GM13976 (cell line): ENCODE measurements around the gene GAD2.

Experiments used
- DNase-seq: peaks from one replicate; pipeline ENCODE4 v3.0.0; 2012; ENCODE audit warnings: low spot score
- CTCF ChIP-seq: IDR thresholded peaks from 2 replicates; pipeline ENCODE4 v1.5.1; 2012; ENCODE audit warnings: borderline replicate concordance, mild to moderate bottlenecking; ENCODE audit not compliant: insufficient read depth; ENCODE audit errors: extremely low read depth, missing control alignments, control extremely low read depth
- in situ Hi-C: fragments of 300-500 bp; cut with MboI; formaldehyde crosslinking; loops from one replicate; pipeline ENCODE4 v1.12.0; 2022; ENCODE audit warnings: low sequenced_read_pairs, mixed read lengths, inconsistent platforms; ENCODE audit not compliant: unreplicated experiment

Gene GAD2

GRCh38 chr10:26327811-26328210 lies 111.2 kb downstream of the GAD2 start:
- TF ChIP-seq CTCF, result no peak
- in situ Hi-C loops, result loop anchor here (25.0 kb wide), 1 partner anchor 359 kb away; the partner anchor contains the start of gene PDSS1
- DNase-seq, result no peak

GRCh38 chr10:26331371-26331770 lies 114.8 kb downstream of the GAD2 start:
- no peak for TF ChIP-seq CTCF
- DNase-seq, result no peak
- in situ Hi-C loops, result loop anchor here (10.0 to 25.0 kb wide), 3 partner anchors 233 to 533 kb away; partner anchors contain the start of genes ABI1 and PDSS1

DNA sequence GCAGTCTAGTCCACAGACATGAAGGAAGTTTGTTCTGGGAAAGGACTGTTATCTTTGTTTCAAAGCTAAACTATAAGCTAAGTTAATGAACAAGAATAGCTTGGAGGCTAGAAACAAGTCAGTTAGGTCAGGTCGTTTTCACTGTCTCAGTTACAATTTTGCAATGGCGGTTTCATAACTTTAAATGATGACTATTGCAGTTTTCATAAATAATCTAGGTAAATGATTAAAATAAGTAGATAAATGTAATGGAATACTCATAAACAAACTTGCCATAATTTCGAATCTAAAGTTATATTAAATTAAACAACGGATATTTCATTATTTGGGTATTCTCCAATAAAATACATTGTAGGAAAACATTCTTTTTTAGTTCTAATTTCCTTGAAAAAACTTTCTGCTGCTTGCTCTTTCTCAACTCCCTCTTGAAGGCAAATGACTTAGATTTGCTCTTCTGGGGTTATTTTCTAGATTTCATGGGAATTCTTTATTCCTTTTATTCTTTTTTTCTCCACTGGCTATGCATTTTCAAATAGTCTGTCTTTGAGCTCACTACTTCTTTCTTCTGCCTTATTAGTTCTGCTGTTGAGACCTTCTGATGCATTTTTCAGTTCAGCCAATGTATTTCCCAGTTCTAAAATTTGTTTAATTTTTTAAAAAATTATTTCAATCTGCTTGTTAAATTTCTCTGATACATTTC lies 117.8 kb downstream of the GAD2 start:
- no peak for DNase-seq
- in situ Hi-C loops, result loop anchor here (10.0 to 25.0 kb wide), 3 partner anchors 230 to 530 kb away; partner anchors contain the start of genes ABI1 and PDSS1
- TF ChIP-seq CTCF, result no peak

DNA sequence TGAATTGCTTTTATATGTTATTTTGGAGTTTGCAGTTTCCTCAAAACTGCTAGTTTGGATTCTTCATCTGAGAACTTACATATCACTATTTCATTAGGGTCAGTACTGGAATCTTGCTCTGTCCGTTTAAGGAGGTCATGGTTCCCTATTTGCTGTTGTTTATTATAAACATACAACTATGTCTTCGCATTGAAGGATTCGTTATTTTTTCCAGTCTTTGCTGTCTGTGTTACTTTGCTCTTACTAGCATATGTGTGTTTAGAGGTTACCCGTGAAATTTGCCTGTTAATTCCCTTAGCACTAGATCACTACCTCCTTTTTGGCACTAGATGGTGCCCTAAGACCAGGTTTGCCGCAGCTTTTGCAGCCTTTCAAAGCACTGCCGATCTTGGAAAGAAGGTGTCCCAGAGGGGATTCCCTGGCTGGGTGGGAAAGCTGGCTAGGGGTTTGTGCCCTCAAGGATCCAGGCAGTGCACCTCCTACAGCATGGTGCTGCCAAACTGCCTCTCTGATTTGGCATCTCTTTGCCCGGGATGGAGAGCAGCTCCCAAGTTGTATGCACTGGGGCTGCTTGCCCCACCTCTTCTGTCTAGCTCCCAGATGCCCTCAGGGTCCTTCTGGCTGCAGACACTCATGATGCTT lies 118.5 kb downstream of the GAD2 start:
- TF ChIP-seq CTCF, result peak; percentile 72
- in situ Hi-C loops, result loop anchor here (10.0 to 25.0 kb wide), 3 partner anchors 230 to 530 kb away; partner anchors contain the start of genes ABI1 and PDSS1
- peak; percentile 64 for DNase-seq

DNA sequence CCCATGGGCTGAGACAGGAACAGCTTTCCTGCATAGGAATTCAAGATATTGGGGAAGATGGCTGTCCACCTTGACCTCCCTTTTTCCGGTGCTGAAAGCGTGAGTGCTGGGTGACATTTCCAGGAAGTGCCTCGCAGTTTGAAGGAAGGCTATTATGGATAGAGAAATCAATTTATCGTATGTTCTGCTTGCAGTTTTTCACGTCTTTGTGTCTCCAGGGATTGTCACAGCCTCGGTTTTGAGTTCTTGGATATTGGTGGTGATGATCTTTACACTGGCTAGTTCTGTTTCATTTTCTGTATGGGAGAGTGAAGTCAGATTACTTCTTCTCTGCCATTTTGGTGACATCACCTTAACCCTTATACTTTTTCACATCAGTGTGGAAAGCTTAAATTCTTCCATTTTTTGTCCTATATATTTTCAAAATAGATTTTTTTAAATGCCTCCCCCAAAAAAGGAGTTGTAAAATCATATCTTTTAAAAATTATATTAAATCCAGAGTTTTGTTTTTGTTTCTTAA lies 119.1 kb downstream of the GAD2 start:
- no peak for TF ChIP-seq CTCF
- in situ Hi-C loops, result loop anchor here (10.0 to 25.0 kb wide), 3 partner anchors 229 to 529 kb away; partner anchors contain the start of genes ABI1 and PDSS1
- peak; percentile 54 for DNase-seq

DNA sequence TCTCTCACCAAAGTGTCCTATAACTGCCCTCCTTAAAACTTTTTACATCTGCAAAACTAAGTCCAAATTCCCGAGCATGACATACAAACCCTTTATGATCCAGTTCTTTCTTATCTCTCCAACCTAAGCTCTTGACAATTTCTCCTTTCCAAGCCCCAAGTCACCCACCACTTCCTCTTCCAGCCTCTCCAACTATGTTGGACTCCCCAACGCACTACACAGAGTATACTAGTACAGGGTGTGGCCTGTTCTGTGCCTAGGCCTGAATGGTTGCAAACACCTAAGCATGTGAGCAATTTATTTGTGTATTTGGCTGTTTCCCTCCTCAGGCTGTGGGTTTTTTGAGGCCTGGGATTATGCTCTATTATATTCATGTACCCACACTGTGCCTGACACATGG lies 120.4 kb downstream of the GAD2 start:
- DNase-seq, result no peak
- no peak for TF ChIP-seq CTCF
- in situ Hi-C loops, result loop anchor here (10.0 to 25.0 kb wide), 3 partner anchors 228 to 528 kb away; partner anchors contain the start of genes ABI1 and PDSS1
